Keratinocyte (primary cell): ENCODE data around the gene AGER. TPM values are rescaled to one million over a fixed set of nuclear protein-coding genes. Genes with fewer than 3 reads are reported as not detected.
"Not testable (repeated sequence)": the region's sequence is repeated elsewhere in the genome, so short reads cannot be mapped to it uniquely, and the experiment has no call there.

ENCODE experiments used
- DNase-seq: peaks from one replicate; pipeline ENCODE4 v3.0.0-alpha.2; 2011; ENCODE audit warnings: low read depth, missing footprints, low spot score
- FAIRE-seq: peaks from 2 replicates; lab custom pipeline; 2011; peaks lifted over from hg19 to GRCh38; lab: Jason Lieb, UNC
- H2AFZ ChIP-seq: 2 replicates; pipeline ENCODE4 v1.6.0; 2012; ENCODE audit warnings: low read length, control low read depth, inconsistent platforms; ENCODE audit not compliant: control insufficient read depth
- H3K27ac ChIP-seq: 2 replicates; pipeline ENCODE4 v1.5.1; 2011; ENCODE audit warnings: low read length; ENCODE audit not compliant: control insufficient read depth, insufficient read depth
- H3K27me3 ChIP-seq: 3 replicates; pipeline ENCODE4 v1.6.0; 2011; ENCODE audit warnings: low read length; ENCODE audit not compliant: control insufficient read depth, insufficient read depth; ENCODE audit errors: extremely low read depth
- H3K36me3 ChIP-seq, 2 experiments: 2 replicates in 1 of 2; 3 replicates in 1 of 2; pipeline ENCODE4 v1.5.1; 2011; ENCODE audit warnings: low read length in 2 of 2, mild to moderate bottlenecking in 1 of 2; ENCODE audit not compliant: control insufficient read depth in 2 of 2, insufficient read depth in 2 of 2; ENCODE audit errors: extremely low read depth in 1 of 2
- H3K4me1 ChIP-seq: 3 replicates; pipeline ENCODE4 v1.5.1; 2011; ENCODE audit warnings: low read length; ENCODE audit not compliant: control insufficient read depth, insufficient read depth; ENCODE audit errors: extremely low read depth
- H3K4me2 ChIP-seq: 3 replicates; pipeline ENCODE4 v1.6.0; 2011; ENCODE audit warnings: low read depth, low read length; ENCODE audit not compliant: control insufficient read depth, insufficient read depth; ENCODE audit errors: extremely low read depth
- H3K4me3 ChIP-seq, 3 experiments: fragments of 200-600 bp in 1 of 3; sonication (generic) in 1 of 3; 2 replicates in 2 of 3; 3 replicates in 1 of 3; pipeline ENCODE4 v1.5.1; 2011 to 2016; ENCODE audit warnings: low read length in 3 of 3, mild to moderate bottlenecking in 3 of 3, control low read depth in 2 of 3, inconsistent platforms in 1 of 3, low read depth in 1 of 3, mixed read lengths in 1 of 3, mixed run types in 1 of 3, moderate library complexity in 1 of 3; ENCODE audit not compliant: control insufficient read depth in 2 of 3, insufficient read depth in 2 of 3; ENCODE audit errors: extremely low read depth in 1 of 3
- H3K79me2 ChIP-seq: 2 replicates; pipeline ENCODE4 v1.6.0; 2012; ENCODE audit warnings: low read length; ENCODE audit not compliant: control insufficient read depth, insufficient read depth
- H3K9ac ChIP-seq: 3 replicates; pipeline ENCODE4 v1.6.0; 2011; ENCODE audit warnings: low read length; ENCODE audit not compliant: control insufficient read depth, insufficient read depth; ENCODE audit errors: extremely low read depth
- H3K9me1 ChIP-seq: 3 replicates; pipeline ENCODE4 v1.6.0; 2011; ENCODE audit warnings: low read length; ENCODE audit not compliant: control insufficient read depth, insufficient read depth; ENCODE audit errors: extremely low read depth
- H3K9me3 ChIP-seq: 2 replicates; pipeline ENCODE4 v1.5.1; 2012; ENCODE audit warnings: low read depth, low read length; ENCODE audit not compliant: control insufficient read depth
- H4K20me1 ChIP-seq: 3 replicates; pipeline ENCODE4 v1.6.0; 2011; ENCODE audit warnings: low read length; ENCODE audit not compliant: control insufficient read depth, insufficient read depth; ENCODE audit errors: extremely low read depth
- CTCF ChIP-seq, 3 experiments: IDR thresholded peaks in 1 of 3; conservative IDR thresholded peaks in 1 of 3; optimal IDR thresholded peaks in 1 of 3; 2 replicates in 2 of 3; 3 replicates in 1 of 3; pipeline versions ENCODE3 to v1.5.1; 2011; ENCODE audit warnings: low read length in 3 of 3, mild to moderate bottlenecking in 3 of 3, moderate library complexity in 2 of 3, control low read depth in 1 of 3, inconsistent platforms in 1 of 3; ENCODE audit not compliant: insufficient read depth in 2 of 3; ENCODE audit errors: extremely low read depth in 1 of 3
- EZH2 ChIP-seq: IDR thresholded peaks from one replicate; pipeline ENCODE4 v1.6.1; 2012; ENCODE audit warnings: inconsistent platforms, mild to moderate bottlenecking, low read length, moderate library complexity
- dilution Hi-C: fragments of 300-500 bp; cut with MboI; formaldehyde crosslinking; loops from one replicate; pipeline ENCODE4 v1.7.0; 2020; ENCODE audit warnings: low sequenced_read_pairs; ENCODE audit not compliant: extremely low pct_ligation_motif_present
- polyA plus RNA-seq, 5 experiments: library from polyadenylated mRNA; depleted of rRNA in 3 of 5; stranded (reverse) in 3 of 5; stranded (forward) in 1 of 5; unstranded in 1 of 5; fragments of >200 nt; gene quantifications; 1 replicate in 1 of 5; 2 replicates in 3 of 5; 3 replicates in 1 of 5; pipeline versions ENCODE4 v1.2.1 to v1.2.3, GENCODE V29; 2011 to 2012; ENCODE audit warnings: missing spikeins in 2 of 5, low read depth in 1 of 5, low replicate concordance in 1 of 5

The AGER gene
- polyA plus RNA-seq, 1 donor (not counting 4 experiments of a cell fraction or from before 2014, with no cell fraction given) = 2.4 TPM

- DNase-seq (no peak), FAIRE-seq (no peak)
Observed at GRCh38 chr6:32189069-32189741, 5.2 kb upstream of the AGER start.

DNA sequence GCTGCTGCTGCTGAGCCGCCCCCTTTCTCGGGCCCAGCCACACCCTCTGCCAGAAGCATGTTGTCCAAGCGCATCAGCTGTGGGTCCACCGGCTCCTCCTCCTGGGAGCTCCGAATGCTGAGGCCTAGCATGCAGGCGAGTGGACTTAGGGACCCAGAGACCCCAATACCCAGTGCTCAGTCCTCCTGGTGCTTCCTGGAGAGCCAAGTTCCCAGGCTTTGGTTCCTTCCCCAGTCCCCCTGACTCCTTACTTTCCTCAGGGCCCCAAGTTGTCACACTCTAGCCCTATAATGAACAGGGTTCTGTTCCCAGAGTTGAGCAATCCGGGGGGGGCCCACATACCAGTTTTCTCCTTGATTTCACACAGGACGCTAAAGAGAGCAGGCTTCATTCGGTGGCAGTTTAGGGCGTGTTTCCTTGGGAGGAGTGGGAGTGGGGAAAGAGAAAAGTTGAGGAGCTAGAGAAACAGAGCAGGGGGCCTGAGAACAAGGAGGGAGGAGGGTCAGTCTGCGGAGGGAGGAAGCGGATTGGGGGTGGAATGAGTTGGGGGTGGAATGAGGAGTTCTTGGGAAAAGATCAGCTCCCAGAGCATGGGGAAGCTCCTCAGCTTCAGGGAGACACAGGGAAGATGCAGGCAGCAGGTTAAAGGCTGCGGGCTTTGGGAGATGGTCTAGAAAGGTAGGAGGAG is 4.5 kb upstream of the AGER start:
- dilution Hi-C loops = no loop called here
- Histone ChIP-seq H3K4me1 (peaks cover 19% of the 10 kb centered on the region), H3K9me3 (no peaks in the 10 kb centered on the region), H3K79me2 (peaks cover 12% of the 10 kb centered on the region), H3K4me2 (peak overlapping the region; percentile 97), H3K27me3 (no peaks in the 10 kb centered on the region), H3K4me3 (peak overlapping the region; percentile 73 to 85 (median 83)), H3K36me3 (peaks cover 9 to 12% of the 10 kb centered on the region in 2 experiments), H3K9ac (peak overlapping the region; percentile 81), H3K9me1 (no peaks in the 10 kb centered on the region), H2AFZ (no peak overlapping the region), H4K20me1 (no peaks in the 10 kb centered on the region), H3K27ac (peak overlapping the region; percentile 67)
- no peak for DNase-seq
- no peak for FAIRE-seq
- no peak for TF ChIP-seq CTCF (optimal IDR thresholded peaks at IDR 0.05 in 1 of 3, IDR thresholded peaks at IDR 0.05 in 1 of 3, conservative IDR thresholded peaks at IDR 0.05 in 1 of 3; ENCODE audit: extremely low read depth in 1 of 3, insufficient read depth in 2 of 3, low read length in 3 of 3)
- TF ChIP-seq EZH2 = no peak

More at GRCh38 chr6:32189069-32189741, 5.2 kb upstream of the AGER start:
- H3K4me2 ChIP-seq = peak overlapping the region; percentile 97
- H3K4me3 ChIP-seq = peak overlapping the region; percentile 73 to 85 (median 83)
- no peak overlapping the region for H2AFZ ChIP-seq
- H3K36me3 ChIP-seq = peaks cover 9 to 12% of the 10 kb centered on the region in 2 experiments
- H3K9me1 ChIP-seq = no peaks in the 10 kb centered on the region
- no peaks in the 10 kb centered on the region for H3K27me3 ChIP-seq
- peaks cover 19% of the 10 kb centered on the region for H3K4me1 ChIP-seq
- no peaks in the 10 kb centered on the region for H3K9me3 ChIP-seq
- TF ChIP-seq CTCF (optimal IDR thresholded peaks at IDR 0.05 in 1 of 3, IDR thresholded peaks at IDR 0.05 in 1 of 3, conservative IDR thresholded peaks at IDR 0.05 in 1 of 3; ENCODE audit: extremely low read depth in 1 of 3, insufficient read depth in 2 of 3, low read length in 3 of 3) = no peak
- no peak for TF ChIP-seq EZH2
- H4K20me1 ChIP-seq = no peaks in the 10 kb centered on the region
- peak overlapping the region; percentile 81 for H3K9ac ChIP-seq
- dilution Hi-C loops = no loop called here
- H3K27ac ChIP-seq = peak overlapping the region; percentile 67
- peaks cover 12% of the 10 kb centered on the region for H3K79me2 ChIP-seq

DNA sequence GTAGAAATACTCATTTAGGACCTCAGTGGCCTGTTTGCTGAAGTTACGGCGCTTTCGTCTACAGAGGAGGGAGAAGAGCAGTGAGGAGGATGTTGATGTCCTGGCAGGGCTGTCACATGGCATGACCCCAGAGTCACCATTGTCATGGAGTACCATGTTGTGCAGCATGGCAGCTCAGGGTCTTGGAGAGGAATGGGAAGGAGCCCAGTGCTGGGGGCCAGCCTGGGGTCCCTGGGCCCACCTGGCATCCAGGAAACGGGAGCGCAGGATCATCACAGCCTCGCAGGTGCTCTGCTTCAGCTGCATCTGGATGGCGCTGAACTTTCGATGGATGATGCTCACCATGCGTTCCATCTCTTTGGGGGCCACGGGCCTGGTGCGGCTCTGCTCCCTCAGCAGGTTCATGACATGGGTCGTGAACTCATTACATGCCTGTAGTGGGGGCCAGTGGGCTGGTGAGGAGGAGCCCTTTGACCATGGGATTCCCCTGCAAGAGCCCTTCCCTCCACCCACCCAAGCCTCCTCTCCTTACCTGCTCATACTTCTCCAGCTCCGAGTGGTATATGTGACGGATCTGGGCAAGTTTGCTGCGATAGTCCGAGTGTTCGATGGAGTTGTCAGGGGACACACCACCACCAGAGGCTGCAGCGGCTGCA is 3.8 kb upstream of the AGER start:
- H2AFZ ChIP-seq, DNase-seq, H3K9me1 ChIP-seq, FAIRE-seq, H4K20me1 ChIP-seq, H3K4me2 ChIP-seq, H3K27ac ChIP-seq, H3K9me3 ChIP-seq, H3K27me3 ChIP-seq, H3K4me3 ChIP-seq, H3K9ac ChIP-seq, dilution Hi-C loops: not testable (repeated sequence)
- peaks cover 12% of the 10 kb centered on the region for H3K79me2 ChIP-seq
- peaks cover 12% of the 10 kb centered on the region in 2 experiments for H3K36me3 ChIP-seq
- H3K4me1 ChIP-seq = peaks cover 16% of the 10 kb centered on the region
